ENCODE results near the gene LIN28B.
"Not testable (repeated sequence)": the region's sequence is repeated elsewhere in the genome, so short reads cannot be mapped to it uniquely, and the experiment has no call there.

LIN28B gene

GRCh38 chr6:105066836-105067235, 109.9 kb downstream of the LIN28B start:
- no peak overlapping the region for H3K4me3 ChIP-seq (ENCODE audit: low read depth, low read length)
- no peak for DNase-seq (ENCODE audit: low read depth)
- TF ChIP-seq CTCF (conservative IDR thresholded peaks at IDR 0.05; ENCODE audit: low read depth, low read length): no peak

GRCh38 chr6:105067329-105067728, 110.4 kb downstream of the LIN28B start:
- no peak for TF ChIP-seq CTCF (conservative IDR thresholded peaks at IDR 0.05; ENCODE audit: low read depth, low read length)
- peak; percentile 33 for DNase-seq (ENCODE audit: low read depth)
- H3K4me3 ChIP-seq (ENCODE audit: low read depth, low read length): no peak overlapping the region

GRCh38 chr6:105068407-105068806, 111.5 kb downstream of the LIN28B start:
- no peak for DNase-seq (ENCODE audit: low read depth)
- H3K4me3 ChIP-seq (ENCODE audit: low read depth, low read length): no peak overlapping the region
- no peak for TF ChIP-seq CTCF (conservative IDR thresholded peaks at IDR 0.05; ENCODE audit: low read depth, low read length)

GRCh38 chr6:105069821-105070445, 113.0 kb downstream of the LIN28B start:
- no peak overlapping the region for H3K4me3 ChIP-seq (ENCODE audit: low read depth, low read length)
- no peak for DNase-seq (ENCODE audit: low read depth)
- no peak for TF ChIP-seq CTCF (conservative IDR thresholded peaks at IDR 0.05; ENCODE audit: low read depth, low read length)

GRCh38 chr6:105072798-105073199, 115.9 kb downstream of the LIN28B start:
- H3K4me3 ChIP-seq (ENCODE audit: low read depth, low read length): no peak overlapping the region
- peak; percentile 67 for DNase-seq (ENCODE audit: low read depth)
- no peak for TF ChIP-seq CTCF (conservative IDR thresholded peaks at IDR 0.05; ENCODE audit: low read depth, low read length)

- no peak overlapping the region for H3K4me3 ChIP-seq (ENCODE audit: low read depth, low read length)
- TF ChIP-seq CTCF (conservative IDR thresholded peaks at IDR 0.05; ENCODE audit: low read depth, low read length): no peak
- no peak for DNase-seq (ENCODE audit: low read depth)
These were observed 118.3 kb downstream of the LIN28B start for GRCh38 chr6:105075210-105075609.

GRCh38 chr6:105076418-105076817, 119.5 kb downstream of the LIN28B start:
- DNase-seq (ENCODE audit: low read depth): peak; percentile 59
- not testable (repeated sequence) for H3K4me3 ChIP-seq (ENCODE audit: low read depth, low read length)

All from choroid plexus epithelial cell (primary cell).